Sciatic nerve (tissue), 2 donors: ENCODE measurements around the gene GNAI2. TPM values are rescaled to one million over a fixed set of nuclear protein-coding genes. Genes with fewer than 3 reads are reported as not detected.
"Not testable (repeated sequence)": the region's sequence is repeated elsewhere in the genome, so short reads cannot be mapped to it uniquely, and the experiment has no call there.

Experiments used
- ATAC-seq: fragments of 200-7000 bp; cut with Tn5 transposase; one replicate; pipeline ENCODE4 v1.9.1; 2020; ENCODE audit warnings: mild to moderate bottlenecking, moderate library complexity
- DNase-seq: peaks from one replicate; pipeline ENCODE4 v3.0.0-alpha.2; 2020; ENCODE audit warnings: low spot score
- intact Hi-C: fragments of 100-400 bp; cut with DNase I; formaldehyde crosslinking; loops from one replicate; pipeline ENCODE4 v1.14.2; 2022
- total RNA-seq: library from RNA; stranded (reverse); fragmentation: NEBNext Ultra II Directional; extraction: Animal tissue kit (Norgen Biotek cat#: 25700); gene quantifications from one replicate; pipeline ENCODE4 v1.2.1, GENCODE V29; 2021
- donor health status: DM: no; HTN: no; CAD: no.
- donor health status: DM: no; HTN: no; CAD: no.

GNAI2 gene
- total RNA-seq, 1 donor from 2014 or later: 313 TPM

DNA sequence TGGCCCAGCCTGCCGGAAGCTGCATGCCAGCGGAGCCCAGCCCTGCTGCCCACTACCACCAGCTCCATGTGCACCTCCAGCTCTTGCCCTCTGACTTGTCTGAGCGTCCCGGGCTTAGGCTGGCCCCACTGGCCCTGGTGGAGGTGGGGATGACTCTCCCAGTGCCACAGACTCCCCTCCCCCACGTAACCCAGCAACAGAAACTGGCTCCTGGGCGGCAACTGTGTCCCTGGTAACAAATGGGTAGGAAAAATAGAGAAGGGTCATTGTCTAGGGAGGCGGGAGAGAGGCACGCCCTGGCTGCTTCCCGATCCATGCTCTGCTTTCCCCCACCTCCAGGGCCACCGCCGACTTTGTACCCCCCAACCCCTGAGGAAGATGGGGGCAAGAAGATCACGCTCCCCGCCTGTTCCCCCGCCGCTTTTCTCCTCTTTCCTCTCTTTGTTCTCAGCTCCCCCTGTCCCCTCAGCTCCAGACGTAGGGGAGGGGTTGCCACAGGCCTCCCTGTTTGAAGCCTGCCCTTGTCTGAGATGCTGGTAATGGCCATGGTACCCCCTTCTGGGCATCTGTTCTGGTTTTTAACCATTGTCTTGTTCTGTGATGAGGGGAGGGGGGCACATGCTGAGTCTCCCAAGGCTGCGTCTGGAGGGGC lies 22.2 kb downstream of the GNAI2 start:
- intact Hi-C loops: no loop called here
- ATAC-seq (no peak), DNase-seq (no peak)

DNA sequence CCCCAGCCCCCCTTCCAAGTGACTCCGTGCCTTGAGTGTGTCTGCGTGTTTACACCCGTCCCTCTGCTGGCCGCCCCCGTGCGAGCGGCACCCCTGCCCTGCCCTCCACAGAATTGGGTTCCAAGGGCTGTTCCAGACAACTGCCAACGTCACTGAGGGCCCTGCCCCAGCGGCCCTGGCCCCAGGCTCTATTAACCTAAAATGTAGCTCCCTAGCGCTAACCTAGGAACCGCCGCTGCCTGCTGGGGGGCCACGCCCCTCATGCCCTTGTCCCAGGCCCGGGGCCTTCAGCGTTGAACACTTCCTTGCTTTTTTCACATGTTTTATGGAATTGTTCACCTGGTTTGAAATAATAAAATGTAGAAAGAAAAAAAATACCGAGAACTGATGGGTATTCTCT lies 23.0 kb downstream of the GNAI2 start:
- ATAC-seq (no peak), DNase-seq (no peak)
- intact Hi-C loops: no loop called here

DNA sequence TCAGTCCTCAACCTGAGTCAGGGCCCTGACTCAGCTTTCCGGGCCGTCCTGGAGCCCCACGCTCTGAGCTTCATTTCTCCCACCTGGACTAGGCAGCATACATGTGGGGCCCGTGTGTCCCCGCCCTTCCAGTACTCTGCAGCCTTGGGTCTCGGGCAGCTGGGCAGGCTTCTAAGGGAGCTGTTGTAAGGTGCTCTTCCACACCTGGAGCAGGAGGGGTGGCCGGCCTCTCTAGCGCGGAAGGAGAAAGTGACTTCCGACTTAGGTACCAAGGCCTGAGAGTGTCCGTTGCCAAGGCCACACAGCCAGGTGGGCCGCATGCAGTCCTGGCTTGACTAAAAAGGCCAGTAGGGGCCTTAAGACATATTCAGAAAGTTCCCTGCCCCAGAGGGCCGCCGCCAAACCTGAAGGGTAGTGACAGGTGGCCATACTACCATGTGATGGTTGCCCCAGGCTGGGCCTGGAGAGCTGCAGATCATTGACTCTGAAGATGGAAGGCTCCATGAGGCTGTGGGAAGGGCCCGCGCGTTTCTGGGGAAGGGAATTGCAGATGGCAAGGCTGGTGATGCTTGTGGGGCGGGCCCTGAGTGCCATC lies 23.5 kb downstream of the GNAI2 start:
- intact Hi-C loops: no loop called here

DNA sequence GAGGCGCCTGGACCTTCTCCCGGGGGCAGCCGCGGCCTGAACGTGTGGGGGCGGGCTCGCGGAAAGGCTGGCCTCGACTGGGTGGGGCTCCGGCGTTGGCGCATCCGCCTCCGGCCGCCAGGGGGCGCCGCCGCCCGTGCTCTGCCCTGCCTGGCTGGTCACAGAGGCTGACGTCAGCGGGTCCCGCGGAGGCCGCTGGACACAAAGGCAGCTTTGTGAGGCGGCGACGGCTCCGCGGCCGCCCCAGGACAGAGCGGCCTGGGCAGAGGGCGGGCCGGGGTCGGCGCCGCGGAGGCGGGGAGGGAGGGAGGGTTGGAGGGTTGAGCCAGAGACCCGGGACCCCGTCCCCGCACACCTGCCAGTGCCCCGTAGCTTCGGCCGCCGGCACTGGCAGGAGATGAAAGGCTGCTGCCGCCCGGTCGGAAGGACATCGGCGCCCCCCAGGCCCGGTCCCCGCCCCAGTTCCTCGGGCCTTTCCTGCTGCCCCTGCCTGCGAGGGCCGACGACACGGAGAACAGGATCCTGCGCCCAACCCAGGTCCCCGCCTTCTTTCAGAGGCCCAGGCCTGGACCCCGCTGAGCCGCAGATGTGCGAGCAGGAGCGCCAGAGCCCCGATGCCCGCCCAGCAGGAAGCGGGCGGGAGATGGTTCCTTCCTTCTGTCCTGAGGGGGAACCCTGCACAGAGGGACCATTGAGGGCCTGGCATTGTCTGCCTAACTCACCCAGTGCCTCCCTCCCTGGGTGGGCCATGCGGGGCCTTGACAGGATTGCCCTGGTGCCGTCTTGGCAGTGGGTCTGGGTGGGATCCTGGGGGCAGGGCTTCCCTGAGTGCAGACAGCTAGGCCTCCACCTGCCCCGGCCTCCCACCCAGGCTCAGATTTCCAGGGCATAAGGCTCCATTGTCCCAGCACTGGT lies 24.3 kb downstream of the GNAI2 start:
- ATAC-seq: peak; percentile 68
- DNase-seq: peak; percentile 97
- intact Hi-C loops: no loop called here

More for the DNA sequence above, 23.5 kb downstream of the GNAI2 start:
- ATAC-seq: no peak
- DNase-seq: no peak

DNA sequence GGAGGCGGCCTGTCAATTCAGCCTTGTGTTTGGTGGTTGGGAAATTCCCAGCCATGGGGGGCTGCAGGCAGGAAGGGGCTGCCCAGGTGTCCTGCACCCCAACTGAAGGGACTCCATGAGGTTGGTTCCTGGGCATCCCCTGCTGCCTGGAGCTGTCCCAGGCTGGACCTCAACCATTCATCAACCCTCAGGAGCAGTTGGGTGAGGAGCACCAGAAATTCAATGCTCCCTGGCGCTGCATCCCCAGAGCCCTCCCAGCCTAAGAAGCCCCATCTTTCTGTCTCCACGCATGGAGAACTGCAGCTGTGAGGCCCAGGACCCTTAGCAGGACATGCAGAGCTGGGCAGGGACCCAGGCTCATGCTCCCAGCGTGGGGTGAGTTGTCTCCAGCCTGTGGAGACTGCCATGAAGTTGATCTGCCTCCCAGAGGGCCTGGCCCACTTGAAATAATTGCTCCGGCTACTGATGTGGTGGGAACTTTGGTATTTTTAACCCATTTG lies 25.0 kb downstream of the GNAI2 start:
- intact Hi-C loops: no loop called here
- ATAC-seq: no peak
- DNase-seq: no peak

DNA sequence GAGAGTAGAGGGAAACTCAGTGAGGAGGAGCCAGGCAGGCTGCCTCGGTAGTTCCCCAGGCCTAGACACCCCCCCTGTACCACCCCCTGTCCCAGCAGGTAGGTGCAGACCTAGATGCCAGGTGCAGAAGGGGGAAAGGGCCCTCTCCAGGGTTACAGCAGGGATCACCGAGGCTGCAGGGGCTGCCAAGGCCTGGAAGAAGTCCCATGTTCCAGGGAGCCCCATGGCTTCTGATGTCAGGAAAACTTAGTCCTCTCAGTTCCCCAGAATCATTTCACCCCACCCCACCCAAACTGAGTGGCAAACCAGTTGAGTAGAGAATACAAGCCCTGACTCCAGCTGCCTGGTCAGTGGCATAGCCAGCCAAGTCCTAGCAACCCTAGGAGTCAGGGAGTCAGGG lies 25.5 kb downstream of the GNAI2 start:
- DNase-seq (no peak), ATAC-seq (no peak)
- intact Hi-C loops: no loop called here

DNA sequence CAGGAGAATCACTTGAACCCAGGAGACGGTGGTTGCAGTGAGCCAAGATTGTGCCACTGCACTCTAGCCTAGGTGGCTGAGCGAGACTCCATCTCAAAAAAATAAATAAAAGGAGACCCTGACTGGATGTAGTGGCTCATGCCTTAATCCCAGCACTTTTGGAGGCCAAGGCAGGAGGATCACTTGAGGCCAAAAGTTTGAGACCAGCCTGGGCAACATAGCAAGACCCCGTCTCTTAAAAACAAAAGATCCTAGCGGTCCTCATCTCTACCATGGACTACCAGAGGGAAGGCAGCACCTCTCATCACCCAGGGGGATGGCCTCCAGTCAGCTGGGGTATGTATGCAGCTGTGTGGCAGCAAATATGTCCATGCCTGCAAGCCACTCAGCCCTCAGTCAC lies 26.2 kb downstream of the GNAI2 start:
- DNase-seq, ATAC-seq, intact Hi-C loops: not testable (repeated sequence)

DNA sequence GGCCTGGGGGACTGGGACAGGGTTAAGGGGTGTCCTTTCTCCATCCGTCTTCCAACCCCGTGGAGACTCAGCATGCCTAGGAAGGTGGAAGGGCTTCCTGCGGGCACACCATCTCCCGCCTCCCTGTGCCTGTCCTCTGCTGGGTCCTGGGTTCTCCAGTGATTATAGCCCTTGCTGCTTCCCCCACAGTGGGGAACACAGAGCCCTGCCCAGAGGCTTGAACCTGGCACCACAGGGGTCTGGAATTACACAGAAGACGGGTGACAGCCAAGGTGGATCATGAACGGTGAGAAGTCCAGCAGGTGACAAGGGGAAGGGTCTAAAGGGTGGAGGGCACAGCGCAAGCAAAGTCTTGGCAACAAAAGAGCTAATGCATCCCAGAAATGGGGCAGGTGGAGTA lies 26.8 kb downstream of the GNAI2 start:
- ATAC-seq: no peak
- DNase-seq: no peak
- intact Hi-C loops: no loop called here

DNA sequence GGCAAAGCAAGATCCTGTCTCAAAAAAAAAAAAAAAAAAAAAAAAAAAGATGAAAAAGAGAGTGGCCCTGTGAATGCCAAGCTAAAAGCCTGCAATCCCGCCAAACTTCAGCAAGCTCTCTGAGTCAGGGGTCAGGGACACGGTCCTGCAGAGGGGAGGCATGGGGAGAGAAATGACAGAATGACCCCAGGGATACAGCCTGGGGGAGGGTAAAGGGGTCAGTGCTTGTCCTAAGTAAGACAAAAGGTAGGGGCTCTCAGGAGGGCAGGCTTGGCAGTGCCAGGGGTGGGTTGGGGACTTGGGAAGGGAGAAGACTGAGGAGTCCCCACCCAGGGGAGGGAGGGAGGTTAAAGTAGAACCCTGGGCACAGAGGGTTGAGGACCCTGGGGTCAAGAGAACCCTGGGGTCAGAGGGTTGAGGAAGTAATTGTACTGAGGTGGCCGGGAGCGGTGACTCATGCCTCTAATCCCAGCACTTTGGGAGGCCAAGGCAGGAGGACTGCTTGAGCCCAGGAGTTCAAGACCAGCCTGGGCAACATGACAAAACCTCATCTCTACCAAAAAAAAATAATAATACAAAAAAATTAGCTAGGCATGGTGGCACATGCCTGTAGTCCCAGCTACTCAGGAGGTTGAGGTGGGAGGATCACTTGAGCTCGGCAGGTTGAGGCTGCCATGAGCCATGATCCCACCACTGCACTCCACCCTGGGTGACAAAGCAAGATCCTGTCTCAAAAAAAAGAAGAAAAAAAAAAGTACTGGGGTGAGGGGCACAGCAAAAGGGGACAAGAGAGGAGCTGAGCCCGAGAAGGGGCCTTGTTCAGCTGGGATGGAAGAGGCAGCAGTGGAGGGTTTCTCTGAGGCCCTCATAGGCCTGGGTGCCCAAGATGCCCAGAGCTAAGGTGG lies 27.7 kb downstream of the GNAI2 start:
- intact Hi-C loops: no loop called here
- no peak for ATAC-seq
- no peak for DNase-seq

DNA sequence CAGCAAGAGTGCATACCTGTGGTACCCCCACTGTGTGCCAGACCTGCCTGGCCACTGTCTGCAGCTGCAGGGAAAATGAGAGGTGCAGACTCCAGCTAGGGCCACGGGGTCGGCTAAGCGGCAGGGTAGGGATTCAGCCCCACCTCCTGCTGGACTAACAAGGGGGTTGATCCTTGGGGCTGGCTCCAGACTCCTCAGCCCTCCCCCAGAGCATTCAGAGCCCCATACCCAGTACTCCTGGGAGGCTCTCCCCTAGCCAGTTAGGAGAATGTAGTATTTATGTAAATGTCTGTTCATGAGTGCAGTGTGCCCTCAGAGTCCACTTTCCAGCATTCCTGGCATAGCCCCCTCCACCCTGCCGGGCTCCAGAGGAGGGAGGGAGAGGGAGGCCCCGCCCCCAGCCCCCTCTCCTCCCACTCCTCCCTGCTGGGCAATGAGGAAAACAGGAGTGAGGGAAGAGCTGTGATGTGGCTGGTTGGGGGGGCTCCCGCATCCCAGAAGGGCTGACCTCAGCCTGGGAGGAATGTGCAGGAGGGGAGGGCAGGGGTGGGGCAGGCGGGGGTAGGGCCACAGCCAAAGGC lies 28.5 kb downstream of the GNAI2 start:
- intact Hi-C loops: no loop called here
- DNase-seq (peak; percentile 88), ATAC-seq (peak; percentile 77)

DNA sequence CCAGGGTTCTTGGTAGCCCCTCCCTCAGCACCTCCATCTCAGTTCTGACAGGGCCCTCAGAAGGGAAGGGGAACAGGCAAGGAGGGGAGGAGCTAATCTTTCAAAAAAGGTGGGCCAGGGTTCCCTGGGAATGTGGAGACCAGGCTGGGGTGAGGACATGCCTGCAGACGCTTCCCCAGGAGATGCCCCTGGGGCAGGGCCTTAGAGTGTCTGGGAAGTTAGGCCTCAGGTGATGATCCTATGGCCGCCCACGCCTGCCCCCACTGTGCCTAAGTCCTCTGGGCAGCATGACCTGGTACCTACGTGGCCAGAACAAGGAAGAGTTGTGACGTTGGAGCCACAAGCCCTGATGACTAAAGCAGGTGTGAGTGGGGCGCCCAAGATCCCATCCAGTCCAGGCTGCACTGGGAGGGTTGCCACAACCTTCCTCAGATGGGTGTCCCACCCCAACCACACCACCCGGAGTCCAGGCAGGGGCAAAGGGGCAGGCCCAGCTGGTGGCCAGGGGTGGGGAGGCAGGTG lies 29.0 kb downstream of the GNAI2 start:
- DNase-seq (no peak), ATAC-seq (no peak)
- intact Hi-C loops: no loop called here

DNA sequence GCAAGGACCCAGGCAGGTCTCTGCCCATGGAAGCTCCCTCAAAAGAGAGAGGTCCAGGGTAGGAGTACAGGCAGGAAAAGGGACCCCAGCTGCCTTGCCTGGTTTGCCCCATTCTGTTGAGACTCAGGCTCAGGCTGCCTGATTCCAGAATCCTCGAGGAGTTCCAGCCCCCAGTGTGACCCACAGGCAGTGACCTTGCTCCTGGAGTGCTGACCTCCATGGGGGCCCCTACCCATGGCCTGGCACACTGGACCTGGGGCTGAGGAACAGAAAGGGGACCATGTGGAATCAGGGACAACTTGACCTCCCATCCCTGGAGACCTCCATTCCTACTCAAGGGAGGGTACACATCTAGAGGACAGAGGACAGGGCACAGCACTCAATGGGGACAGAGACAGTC lies 29.6 kb downstream of the GNAI2 start:
- DNase-seq (no peak), ATAC-seq (no peak)
- intact Hi-C loops: no loop called here

DNA sequence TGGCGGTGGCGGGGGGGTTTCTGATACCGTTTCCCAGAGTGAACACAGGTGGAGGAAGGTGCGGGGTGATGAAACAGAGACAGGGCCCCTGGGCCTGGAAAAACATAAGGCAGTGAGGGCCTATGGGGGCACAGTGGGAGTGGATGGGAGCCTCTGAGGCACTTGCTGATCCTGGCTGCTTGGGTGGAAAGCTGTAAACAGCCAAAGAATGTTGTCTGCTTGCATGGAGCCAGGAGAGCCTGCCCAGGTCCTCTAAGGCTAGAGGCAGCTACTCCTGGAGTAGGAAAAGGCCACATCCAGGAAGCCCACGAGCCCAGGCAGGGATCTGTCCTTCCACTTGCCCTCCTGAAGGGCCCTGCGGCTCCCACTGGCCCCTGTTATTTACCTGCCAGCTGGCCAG lies 30.0 kb downstream of the GNAI2 start:
- intact Hi-C loops: no loop called here
- no peak for ATAC-seq
- no peak for DNase-seq

DNA sequence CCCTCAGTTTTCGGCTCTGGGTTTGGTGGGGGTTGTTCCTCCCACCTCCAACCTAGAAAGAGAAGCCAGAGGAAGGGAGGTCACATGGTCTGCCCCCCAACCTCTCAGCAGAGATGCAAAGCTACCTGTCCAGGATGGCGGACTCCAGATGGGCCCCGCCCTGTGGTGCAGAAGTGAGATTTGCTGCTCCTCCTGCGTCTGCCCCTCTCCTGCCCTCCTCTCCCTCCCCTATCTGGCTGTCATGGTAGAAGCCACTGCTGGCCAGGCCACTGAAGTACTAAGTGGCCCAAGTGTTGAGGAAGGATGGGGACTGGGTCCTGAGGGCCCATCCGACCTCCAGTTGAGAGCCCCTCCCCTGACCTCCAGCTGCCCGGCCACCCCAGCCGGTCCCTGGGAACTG lies 30.8 kb downstream of the GNAI2 start:
- DNase-seq: no peak
- intact Hi-C loops: no loop called here
- ATAC-seq: no peak

DNA sequence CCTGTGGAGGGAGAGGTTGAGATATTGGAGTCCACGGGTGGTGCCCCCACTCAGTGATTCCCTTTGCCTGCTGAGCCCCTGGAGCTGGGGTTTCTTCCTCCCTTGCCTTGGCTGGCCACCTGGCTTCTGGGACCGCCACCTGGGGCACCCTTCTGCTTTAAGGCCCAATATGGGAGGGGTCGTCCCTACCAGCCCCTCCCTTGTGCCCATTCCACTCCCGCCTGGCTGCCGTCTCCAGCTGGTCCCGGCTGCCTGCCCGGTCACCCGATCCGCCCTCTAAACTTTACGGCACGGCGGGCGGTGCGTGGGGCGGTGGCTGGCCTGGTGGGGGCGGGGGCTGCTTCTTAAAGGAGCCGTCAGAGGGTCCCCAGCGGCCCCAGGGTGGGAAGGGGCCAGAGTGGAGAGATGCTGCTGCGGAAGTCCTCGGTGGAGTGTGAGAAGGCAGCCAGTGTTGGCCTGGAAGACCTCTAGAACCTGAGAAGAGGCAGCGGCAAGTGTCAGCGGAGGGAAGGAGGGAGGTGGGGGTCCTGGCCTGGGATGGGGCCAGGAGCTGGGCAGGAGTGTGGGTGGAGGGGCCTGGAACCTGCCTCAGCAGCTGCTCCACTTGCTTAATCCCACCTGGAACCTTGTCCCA lies 31.4 kb downstream of the GNAI2 start:
- ATAC-seq (peak; percentile 53), DNase-seq (no peak)
- intact Hi-C loops: no loop called here

DNA sequence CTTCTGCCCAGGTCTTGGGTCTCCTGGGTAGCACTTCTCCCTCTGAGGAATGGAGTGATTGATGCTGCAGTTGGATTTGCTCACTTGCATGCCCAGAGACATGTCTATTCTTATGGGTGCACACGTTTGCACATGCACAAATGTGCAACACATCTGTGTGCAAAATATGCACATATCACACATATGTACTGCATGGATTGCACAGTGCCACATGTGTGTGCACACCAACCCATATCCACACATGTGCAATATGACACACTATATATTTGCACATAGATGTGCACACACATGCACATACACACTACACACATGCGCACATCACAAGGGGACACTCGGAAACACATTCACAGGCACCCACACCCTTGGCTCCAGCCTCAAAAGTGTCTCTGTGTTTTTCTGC lies 32.3 kb downstream of the GNAI2 start:
- intact Hi-C loops: no loop called here
- DNase-seq (no peak), ATAC-seq (no peak)

DNA sequence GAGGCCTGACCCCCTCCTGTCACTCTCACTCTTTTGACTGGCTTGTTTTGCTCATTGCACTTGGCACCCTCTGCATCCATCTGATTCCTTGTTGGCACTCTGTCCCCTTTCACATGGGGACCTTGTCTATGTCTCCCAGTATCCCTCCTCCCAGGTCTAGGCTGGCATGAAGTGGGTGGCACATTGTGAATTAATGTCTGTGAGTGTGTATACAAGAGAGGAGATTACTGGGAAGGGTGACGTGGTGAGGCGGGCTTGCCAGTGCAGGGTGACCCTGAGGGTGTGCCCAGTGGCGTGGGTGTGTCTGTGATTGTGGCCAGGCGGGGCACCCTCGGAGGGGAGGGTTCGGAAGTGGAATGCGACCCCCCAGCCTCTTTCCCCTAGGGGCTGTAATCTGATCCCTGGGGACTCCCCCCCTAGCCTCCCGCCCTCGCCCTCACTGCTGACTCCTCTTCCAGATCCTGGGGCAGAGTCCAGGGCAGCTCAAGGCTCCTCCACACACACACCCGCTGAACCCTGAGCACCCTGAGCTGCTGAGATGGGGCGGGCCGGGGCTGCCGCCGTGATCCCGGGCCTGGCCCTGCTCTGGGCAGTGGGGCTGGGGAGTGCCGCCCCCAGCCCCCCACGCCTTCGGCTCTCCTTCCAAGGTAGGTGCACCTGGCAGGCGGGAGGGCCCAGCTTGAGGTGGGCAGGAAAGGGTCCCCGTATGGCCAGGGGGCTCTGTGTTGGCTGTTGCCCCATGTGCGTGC lies 32.9 kb downstream of the GNAI2 start, which contains the start of gene SEMA3B:
Gene SEMA3B, plus strand, starts transcription at position 445 of the 749 bp plus-strand sequence. Its CDS starts 94 bp downstream, at position 539.
- intact Hi-C loops: no loop called here
- ATAC-seq (peak; percentile 25), DNase-seq (peak; percentile 90)
